Mesendoderm (in vitro differentiated cells): ENCODE results near the gene IL16.

Experiments
- DNase-seq: peaks from one replicate; pipeline ENCODE4 v3.0.0; 2013
- H2AK5ac ChIP-seq: 2 replicates; pipeline ENCODE4 v1.6.1; 2013; ENCODE audit warnings: low read length, inconsistent platforms
- H2BK120ac ChIP-seq: 2 replicates; pipeline ENCODE4 v1.6.1; 2013; ENCODE audit warnings: low read depth, mild to moderate bottlenecking, low read length, moderate library complexity, mixed read lengths
- H2BK15ac ChIP-seq: replicated peaks from 2 replicates; pipeline ENCODE4 v1.6.1; 2013; ENCODE audit warnings: low read depth, mild to moderate bottlenecking, moderate library complexity
- H2BK5ac ChIP-seq: 2 replicates; pipeline ENCODE4 v1.6.1; 2013; ENCODE audit warnings: low read length, inconsistent platforms
- H3K18ac ChIP-seq: 2 replicates; pipeline ENCODE4 v1.6.1; 2013; ENCODE audit warnings: mild to moderate bottlenecking, low read length, mixed read lengths
- H3K23ac ChIP-seq: one replicate; pipeline ENCODE4 v1.6.1; 2013; ENCODE audit warnings: low read length
- H3K27ac ChIP-seq: 2 replicates; pipeline ENCODE4 v1.5.1; 2013; ENCODE audit warnings: low read depth, mild to moderate bottlenecking, inconsistent platforms, low read length, moderate library complexity
- H3K27me3 ChIP-seq: 2 replicates; pipeline ENCODE4 v1.6.1; 2013; ENCODE audit warnings: low read length, control low read depth, mild to moderate bottlenecking, inconsistent platforms; ENCODE audit not compliant: insufficient read depth, poor library complexity
- H3K36me3 ChIP-seq: 2 replicates; pipeline ENCODE4 v1.6.1; 2013; ENCODE audit warnings: low read length, inconsistent platforms; ENCODE audit not compliant: control insufficient read depth, insufficient read depth
- H3K4ac ChIP-seq: one replicate; pipeline ENCODE4 v1.6.1; 2013; ENCODE audit warnings: low read depth, mild to moderate bottlenecking, low read length, moderate library complexity
- H3K4me1 ChIP-seq: 2 replicates; pipeline ENCODE4 v1.6.1; 2013; ENCODE audit warnings: low read depth, low read length, inconsistent platforms; ENCODE audit not compliant: control insufficient read depth
- H3K4me2 ChIP-seq: 2 replicates; pipeline ENCODE4 v1.6.1; 2013; ENCODE audit warnings: low read length
- H3K4me3 ChIP-seq: 2 replicates; pipeline ENCODE4 v1.5.1; 2013; ENCODE audit warnings: mild to moderate bottlenecking, low read length
- H3K56ac ChIP-seq: one replicate; pipeline ENCODE4 v1.6.1; 2013; ENCODE audit warnings: low read length
- H3K79me1 ChIP-seq: 2 replicates; pipeline ENCODE4 v1.6.1; 2013; ENCODE audit warnings: low read length, inconsistent platforms
- H3K79me2 ChIP-seq: 2 replicates; pipeline ENCODE4 v1.6.1; 2013; ENCODE audit warnings: mild to moderate bottlenecking, low read length; ENCODE audit not compliant: control insufficient read depth, insufficient read depth
- H3K9ac ChIP-seq: 2 replicates; pipeline ENCODE4 v1.6.1; 2013; ENCODE audit warnings: low read length, inconsistent platforms
- H4K5ac ChIP-seq: one replicate; pipeline ENCODE4 v1.6.1; 2013; ENCODE audit warnings: low read length
- H4K8ac ChIP-seq: one replicate; pipeline ENCODE4 v1.6.1; 2013; ENCODE audit warnings: low read depth, mild to moderate bottlenecking, control low read depth, low read length, moderate library complexity
- WGBS: extraction: QIAGEN DNeasy Blood & Tissue Kit; methylation state at CpG from one replicate; pipeline ENCODE4 v1.1.7; 2013; ENCODE audit warnings: low lambda C conversion rate, missing lambda C conversion rate; ENCODE audit not compliant: insufficient coverage; ENCODE audit errors: extremely low coverage; 5-methylcytosine and 5-hydroxymethylcytosine counted together

IL16 gene

DNA sequence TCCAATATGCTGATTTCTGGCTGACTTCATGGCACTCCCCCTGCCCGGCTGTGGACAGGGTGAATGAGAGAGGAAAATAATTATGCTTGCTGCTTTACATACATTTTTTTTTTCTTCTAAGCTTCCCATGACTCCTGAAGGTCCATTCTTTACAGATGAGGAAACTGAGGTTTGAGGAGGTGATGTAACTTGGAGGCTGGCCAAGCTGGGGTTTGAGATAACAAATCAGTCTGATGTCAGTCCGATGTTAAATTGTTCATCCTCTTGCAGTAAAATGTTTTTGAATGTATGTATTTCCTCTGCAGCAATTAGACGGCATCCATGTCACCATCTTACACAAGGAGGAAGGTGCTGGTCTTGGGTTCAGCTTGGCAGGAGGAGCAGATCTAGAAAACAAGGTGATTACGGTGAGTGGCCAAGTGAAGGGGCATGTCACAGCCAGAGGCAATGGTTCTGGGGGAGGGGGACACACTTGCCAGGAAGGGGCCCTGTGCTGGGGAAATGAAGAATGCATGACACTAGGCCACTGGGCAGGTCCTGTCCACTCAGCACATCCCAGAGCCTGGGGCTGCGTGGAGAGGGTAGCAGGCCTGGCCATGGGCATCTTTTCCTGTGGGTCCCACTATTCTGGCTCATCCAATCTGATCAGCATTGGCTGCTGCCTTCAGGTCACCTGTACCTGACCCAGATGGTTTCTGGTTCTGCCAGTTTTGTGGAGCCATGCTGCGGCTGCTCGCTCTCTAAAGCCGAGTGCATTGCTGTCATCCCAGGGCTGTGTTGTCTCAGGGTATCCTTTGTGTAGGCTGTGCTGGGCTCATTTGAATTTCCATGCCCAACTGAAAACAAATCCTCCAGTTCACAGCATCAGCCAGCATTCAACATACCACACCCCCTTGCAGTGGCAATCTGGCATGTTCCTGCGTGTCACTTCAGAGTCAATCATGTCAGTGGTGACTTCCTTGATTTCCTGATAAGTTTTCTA is 106.9 kb downstream of the IL16 start:
- Histone ChIP-seq H3K4me1 (no peaks in the 10 kb centered on the region), H3K79me1 (no peaks in the 10 kb centered on the region), H2BK120ac (no peak overlapping the region), H3K18ac (no peak overlapping the region), H3K4me2 (no peak overlapping the region), H3K27ac (no peak overlapping the region), H2BK5ac (no peak overlapping the region), H3K56ac (no peak overlapping the region), H4K5ac (no peak overlapping the region), H3K4me3 (no peak overlapping the region), H2BK15ac (no peak overlapping the region), H3K23ac (no peak overlapping the region), H3K79me2 (no peaks in the 10 kb centered on the region), H3K9ac (no peak overlapping the region), H3K36me3 (no peaks in the 10 kb centered on the region), H2AK5ac (no peak overlapping the region), H3K27me3 (no peaks in the 10 kb centered on the region), H4K8ac (no peak overlapping the region), H3K4ac (no peak overlapping the region)
- no CpG with 5 or more reads among the region's 9 CpGs for whole genome bisulfite sequencing
- DNase-seq = no peak

DNA sequence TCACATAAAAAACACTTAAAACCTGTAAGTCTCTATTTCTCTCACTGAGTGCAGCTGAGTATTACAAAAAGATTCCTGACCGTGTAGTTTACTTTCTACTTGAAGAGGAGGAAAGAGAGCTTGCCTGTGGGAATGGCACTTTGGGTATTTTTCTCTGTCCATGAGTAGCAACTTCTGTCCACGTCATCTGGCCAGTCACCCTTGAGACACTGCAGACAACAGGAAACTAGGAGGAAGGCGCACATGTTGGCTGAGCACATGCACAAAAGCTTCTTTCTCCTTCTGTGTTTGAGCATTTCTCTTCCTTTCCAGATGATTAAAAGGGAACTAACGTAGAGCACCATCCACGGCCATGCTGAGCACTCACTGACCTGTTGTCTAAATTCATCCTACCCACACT is 107.5 kb downstream of the IL16 start:
- Histone ChIP-seq H4K5ac (no peak overlapping the region), H2AK5ac (no peak overlapping the region), H3K4ac (no peak overlapping the region), H3K4me2 (no peak overlapping the region), H2BK120ac (no peak overlapping the region), H3K23ac (no peak overlapping the region), H3K79me1 (no peaks in the 10 kb centered on the region), H3K36me3 (no peaks in the 10 kb centered on the region), H3K4me3 (no peak overlapping the region), H3K79me2 (no peaks in the 10 kb centered on the region), H3K27ac (no peak overlapping the region), H2BK15ac (no peak overlapping the region), H3K27me3 (no peaks in the 10 kb centered on the region), H3K18ac (no peak overlapping the region), H3K56ac (no peak overlapping the region), H2BK5ac (no peak overlapping the region), H3K4me1 (no peaks in the 10 kb centered on the region), H3K9ac (no peak overlapping the region), H4K8ac (no peak overlapping the region)
- WGBS = no CpG with 5 or more reads among the region's 5 CpGs
- no peak for DNase-seq

DNA sequence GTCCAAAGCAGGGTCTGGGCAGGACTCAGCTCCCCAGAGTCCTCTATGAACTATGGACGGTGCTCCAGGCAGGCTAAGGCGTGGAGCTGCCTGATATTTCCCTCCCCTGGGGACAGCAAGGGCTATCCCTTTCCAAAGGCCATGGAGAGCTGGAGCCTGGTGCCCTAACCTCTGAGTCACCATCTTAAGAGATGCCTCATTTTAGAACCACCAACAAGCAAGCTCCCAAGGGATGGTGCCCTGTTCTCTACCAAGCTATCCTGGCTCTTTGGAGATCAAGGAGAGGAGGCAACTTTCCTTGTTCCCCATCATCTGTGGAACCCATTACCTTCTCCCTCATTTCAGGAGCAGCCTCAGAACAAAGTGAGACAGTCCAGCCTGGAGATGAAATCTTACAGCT is 111.6 kb downstream of the IL16 start:
- H2BK5ac ChIP-seq = no peak overlapping the region
- H2BK15ac ChIP-seq = no peak overlapping the region
- no peak overlapping the region for H3K18ac ChIP-seq
- H3K4me1 ChIP-seq = no peaks in the 10 kb centered on the region
- H3K9ac ChIP-seq = no peak overlapping the region
- no peaks in the 10 kb centered on the region for H3K79me1 ChIP-seq
- H2BK120ac ChIP-seq = no peak overlapping the region
- H3K56ac ChIP-seq = no peak overlapping the region
- no peaks in the 10 kb centered on the region for H3K27me3 ChIP-seq
- H4K8ac ChIP-seq = no peak overlapping the region
- H3K79me2 ChIP-seq = no peaks in the 10 kb centered on the region
- WGBS = no CpG with 5 or more reads among the region's 2 CpGs
- H3K4ac ChIP-seq = no peak overlapping the region
- no peak overlapping the region for H3K27ac ChIP-seq
- no peak for DNase-seq
- no peak overlapping the region for H3K4me3 ChIP-seq
- H3K4me2 ChIP-seq = no peak overlapping the region
- no peak overlapping the region for H4K5ac ChIP-seq
- no peak overlapping the region for H2AK5ac ChIP-seq
- no peaks in the 10 kb centered on the region for H3K36me3 ChIP-seq
- no peak overlapping the region for H3K23ac ChIP-seq

DNA sequence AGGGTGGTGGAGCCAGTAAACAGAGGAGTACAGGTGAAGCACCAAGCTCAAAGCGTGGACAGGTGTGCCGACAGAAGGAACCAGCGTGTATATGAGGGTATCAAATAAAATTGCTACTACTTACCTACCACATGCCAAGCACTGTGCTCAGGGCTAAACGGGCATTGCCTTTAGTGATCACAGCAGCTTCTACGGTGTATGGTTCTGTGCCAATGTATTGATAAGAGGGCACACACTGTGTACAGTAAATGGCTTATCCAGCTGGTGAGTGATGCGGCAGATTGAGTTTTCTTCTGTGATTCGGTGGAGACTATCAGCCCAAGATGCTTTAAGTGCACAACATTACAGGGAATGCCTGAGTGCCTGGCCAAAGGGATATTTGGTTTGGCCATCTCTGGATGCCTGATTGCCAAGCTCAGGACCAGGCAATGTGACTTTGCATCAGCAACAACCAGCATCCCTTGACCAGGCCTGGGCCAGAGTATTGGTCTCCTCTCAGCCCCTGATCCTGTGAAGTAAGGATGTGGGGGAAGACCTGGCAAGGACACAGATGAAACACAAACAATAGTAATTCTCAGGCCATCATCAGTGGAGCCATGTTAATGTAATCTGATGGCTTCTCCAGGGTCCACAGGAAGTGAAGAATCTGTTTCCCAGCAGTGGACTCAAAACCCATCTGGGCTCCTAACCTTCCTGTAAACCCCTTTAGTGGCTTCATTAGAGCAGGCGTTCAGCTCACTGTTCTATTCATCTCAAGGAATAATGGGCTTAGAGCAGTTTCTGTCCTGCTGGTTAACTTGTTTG is 113.2 kb downstream of the IL16 start:
- WGBS = no CpG with 5 or more reads among the region's 8 CpGs
- Histone ChIP-seq H2BK120ac (no peak overlapping the region), H3K4me1 (no peaks in the 10 kb centered on the region)

DNA sequence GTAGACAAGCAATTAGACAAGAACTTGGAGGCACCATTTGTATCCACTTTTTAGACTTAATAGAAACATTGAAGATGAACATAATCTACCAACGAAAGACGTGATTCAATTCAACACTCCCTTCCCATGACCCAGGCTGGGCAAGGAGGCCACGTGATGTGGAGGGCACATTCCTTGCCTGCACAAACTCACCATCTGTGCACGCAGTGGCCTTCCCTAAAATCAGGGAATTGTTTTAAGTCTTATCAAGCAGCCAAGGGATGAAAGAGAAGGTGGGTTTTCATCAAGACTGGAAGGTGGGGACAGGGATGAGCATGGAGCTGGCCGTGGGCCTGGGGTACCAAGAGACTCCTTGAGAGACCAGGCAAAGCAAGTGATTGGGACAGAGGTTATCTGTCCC is 113.8 kb downstream of the IL16 start:
- no peak overlapping the region for H2AK5ac ChIP-seq
- H3K36me3 ChIP-seq = no peaks in the 10 kb centered on the region
- no peaks in the 10 kb centered on the region for H3K79me2 ChIP-seq
- H3K56ac ChIP-seq = no peak overlapping the region
- no peak overlapping the region for H3K27ac ChIP-seq
- H4K5ac ChIP-seq = no peak overlapping the region
- H3K4me3 ChIP-seq = no peak overlapping the region
- no peaks in the 10 kb centered on the region for H3K79me1 ChIP-seq
- no peak overlapping the region for H3K9ac ChIP-seq
- no peak overlapping the region for H2BK15ac ChIP-seq
- H2BK5ac ChIP-seq = no peak overlapping the region
- DNase-seq = no peak
- WGBS = no CpG with 5 or more reads among the region's 5 CpGs
- H4K8ac ChIP-seq = no peak overlapping the region
- H2BK120ac ChIP-seq = no peak overlapping the region
- no peaks in the 10 kb centered on the region for H3K4me1 ChIP-seq
- H3K4ac ChIP-seq = no peak overlapping the region
- no peak overlapping the region for H3K4me2 ChIP-seq
- H3K23ac ChIP-seq = no peak overlapping the region
- H3K27me3 ChIP-seq = no peaks in the 10 kb centered on the region
- no peak overlapping the region for H3K18ac ChIP-seq

More for the DNA sequence above, 113.2 kb downstream of the IL16 start:
- Histone ChIP-seq H2AK5ac (no peak overlapping the region), H3K36me3 (no peaks in the 10 kb centered on the region), H2BK5ac (no peak overlapping the region), H3K27me3 (no peaks in the 10 kb centered on the region), H3K4me3 (no peak overlapping the region), H3K56ac (no peak overlapping the region), H4K5ac (no peak overlapping the region), H3K23ac (no peak overlapping the region), H3K79me1 (no peaks in the 10 kb centered on the region), H2BK15ac (no peak overlapping the region), H3K4ac (no peak overlapping the region), H3K9ac (no peak overlapping the region), H3K18ac (no peak overlapping the region), H3K4me2 (no peak overlapping the region), H4K8ac (no peak overlapping the region), H3K27ac (no peak overlapping the region), H3K79me2 (no peaks in the 10 kb centered on the region)
- no peak for DNase-seq
